Measurements from ENCODE around the gene ERC2.

DNA sequence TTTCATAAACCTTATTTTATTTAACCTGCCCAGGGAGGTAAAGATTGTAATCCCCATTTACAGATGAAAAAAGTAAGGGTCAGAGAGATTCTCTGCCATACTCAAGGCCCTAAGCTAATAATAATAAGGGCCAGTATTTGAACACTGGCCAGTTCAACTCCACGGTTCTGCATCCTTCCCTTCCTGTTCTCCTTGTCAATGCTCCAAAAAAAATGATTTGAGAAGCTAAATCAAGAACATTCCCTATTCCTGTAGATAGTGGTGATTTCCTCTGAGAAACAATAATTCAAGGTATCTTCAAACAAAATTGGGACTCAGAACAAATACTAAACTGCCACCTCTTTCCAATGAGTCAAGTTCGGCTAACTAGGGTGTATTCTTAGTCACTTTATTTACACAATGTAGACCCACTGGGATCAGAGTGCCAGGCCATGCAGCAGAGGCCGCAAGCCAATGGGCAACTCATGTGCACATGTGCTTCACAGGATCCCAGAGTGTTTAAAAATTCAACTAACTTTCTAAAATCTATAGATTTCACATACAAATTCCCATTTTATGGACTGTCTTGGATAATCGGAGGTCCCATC lies 521.6 kb downstream of the ERC2 start:
- TF ChIP-seq, protein P1, sequence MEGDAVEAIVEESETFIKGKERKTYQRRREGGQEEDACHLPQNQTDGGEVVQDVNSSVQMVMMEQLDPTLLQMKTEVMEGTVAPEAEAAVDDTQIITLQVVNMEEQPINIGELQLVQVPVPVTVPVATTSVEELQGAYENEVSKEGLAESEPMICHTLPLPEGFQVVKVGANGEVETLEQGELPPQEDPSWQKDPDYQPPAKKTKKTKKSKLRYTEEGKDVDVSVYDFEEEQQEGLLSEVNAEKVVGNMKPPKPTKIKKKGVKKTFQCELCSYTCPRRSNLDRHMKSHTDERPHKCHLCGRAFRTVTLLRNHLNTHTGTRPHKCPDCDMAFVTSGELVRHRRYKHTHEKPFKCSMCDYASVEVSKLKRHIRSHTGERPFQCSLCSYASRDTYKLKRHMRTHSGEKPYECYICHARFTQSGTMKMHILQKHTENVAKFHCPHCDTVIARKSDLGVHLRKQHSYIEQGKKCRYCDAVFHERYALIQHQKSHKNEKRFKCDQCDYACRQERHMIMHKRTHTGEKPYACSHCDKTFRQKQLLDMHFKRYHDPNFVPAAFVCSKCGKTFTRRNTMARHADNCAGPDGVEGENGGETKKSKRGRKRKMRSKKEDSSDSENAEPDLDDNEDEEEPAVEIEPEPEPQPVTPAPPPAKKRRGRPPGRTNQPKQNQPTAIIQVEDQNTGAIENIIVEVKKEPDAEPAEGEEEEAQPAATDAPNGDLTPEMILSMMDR (conservative IDR thresholded peaks at IDR 0.05 in 1 of 2, IDR thresholded peaks at IDR 0.05 in 1 of 2; ENCODE audit: low read depth in 1 of 2, low read length in 2 of 2), result no peak
- TF ChIP-seq EZH2 (IDR thresholded peaks at IDR 0.05; ENCODE audit: low read length, missing control alignments), result no peak

All from fibroblast of lung (primary cell).